Tibial nerve (tissue), 4 donors: ENCODE measurements around the gene RHBDD1.

ENCODE experiments used
- CTCF ChIP-seq, 5 experiments: fragments of 200-600 bp in 3 of 5; fragments of 450-650 bp in 2 of 5; sonication (generic) in 3 of 5; IDR thresholded peaks; one replicate each; pipeline ENCODE4 v1.5.1; 2016 to 2019; ENCODE audit warnings: antibody characterized with exemption in 5 of 5, mild to moderate bottlenecking in 3 of 5, moderate library complexity in 2 of 5
- EP300 ChIP-seq, 2 donors: sonication (generic); formaldehyde crosslinking; IDR thresholded peaks; one replicate each; pipeline ENCODE4 v1.6.1; 2017; ENCODE audit warnings: antibody characterized with exemption in 2 of 2, mild to moderate bottlenecking in 1 of 2

GRCh38 chr2:226797289-226797988 lies 38.4 kb upstream of the RHBDD1 start:
- TF ChIP-seq CTCF (IDR thresholded peaks at IDR 0.05) (no peak), EP300 (IDR thresholded peaks at IDR 0.05) (no peak)
